Ramos (cell line): ENCODE data around the gene TRIM9.
"Not testable (repeated sequence)": the region's sequence is repeated elsewhere in the genome, so short reads cannot be mapped to it uniquely, and the experiment has no call there.

Experiments
- in situ Hi-C: fragments of 300-500 bp; cut with MboI; formaldehyde crosslinking; loops from one replicate; pipeline ENCODE4 v1.14.3; 2022; ENCODE audit warnings: low sequenced_read_pairs; ENCODE audit not compliant: unreplicated experiment

Gene TRIM9

GRCh38 chr14:51012055-51012454, 82.8 kb downstream of the TRIM9 start:
- in situ Hi-C loops, result no loop called here

- in situ Hi-C loops, result no loop called here
Measured at GRCh38 chr14:51008446-51008845, 86.5 kb downstream of the TRIM9 start.

GRCh38 chr14:51006781-51007211, 88.1 kb downstream of the TRIM9 start:
- in situ Hi-C loops, result no loop called here

GRCh38 chr14:51006324-51006723, 88.6 kb downstream of the TRIM9 start:
- in situ Hi-C loops, result no loop called here

- in situ Hi-C loops, result no loop called here
Measured at GRCh38 chr14:51004801-51005526, 89.9 kb downstream of the TRIM9 start.

GRCh38 chr14:51004352-51004800, 90.5 kb downstream of the TRIM9 start:
- in situ Hi-C loops, result no loop called here

DNA sequence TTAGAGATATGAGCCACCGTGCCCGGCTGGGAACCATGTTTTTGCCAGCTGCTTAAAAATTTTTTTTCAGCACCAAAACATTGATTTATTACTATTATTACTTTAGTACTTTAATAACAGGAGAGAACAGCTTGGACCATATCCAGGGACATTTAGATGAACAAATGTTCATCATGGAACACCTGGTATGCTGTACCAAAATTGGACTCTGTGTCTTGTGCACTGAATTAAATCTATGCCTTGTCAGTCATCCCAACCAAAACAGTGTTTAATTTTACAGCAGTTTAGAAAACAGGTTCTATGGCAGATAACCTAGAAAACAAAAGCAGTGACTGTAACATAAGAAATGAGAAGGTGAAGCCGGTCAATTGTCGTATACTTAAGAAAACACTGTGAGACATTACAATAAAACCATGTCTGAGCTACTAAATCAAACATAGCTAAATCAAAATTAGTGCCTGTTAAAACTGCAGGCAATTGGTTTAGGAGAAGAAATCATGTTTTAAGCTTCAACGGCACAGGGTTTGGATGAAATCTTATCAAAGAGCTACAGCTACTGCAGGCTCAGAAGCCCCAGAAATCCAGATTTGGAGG, 92.4 kb downstream of the TRIM9 start:
- in situ Hi-C loops, result no loop called here

- in situ Hi-C loops, result no loop called here
Measured at GRCh38 chr14:51000566-51000965, 94.3 kb downstream of the TRIM9 start.

GRCh38 chr14:50999726-51000125, 95.2 kb downstream of the TRIM9 start:
- in situ Hi-C loops, result no loop called here

GRCh38 chr14:50998612-50999011, 96.3 kb downstream of the TRIM9 start:
- in situ Hi-C loops, result no loop called here

DNA sequence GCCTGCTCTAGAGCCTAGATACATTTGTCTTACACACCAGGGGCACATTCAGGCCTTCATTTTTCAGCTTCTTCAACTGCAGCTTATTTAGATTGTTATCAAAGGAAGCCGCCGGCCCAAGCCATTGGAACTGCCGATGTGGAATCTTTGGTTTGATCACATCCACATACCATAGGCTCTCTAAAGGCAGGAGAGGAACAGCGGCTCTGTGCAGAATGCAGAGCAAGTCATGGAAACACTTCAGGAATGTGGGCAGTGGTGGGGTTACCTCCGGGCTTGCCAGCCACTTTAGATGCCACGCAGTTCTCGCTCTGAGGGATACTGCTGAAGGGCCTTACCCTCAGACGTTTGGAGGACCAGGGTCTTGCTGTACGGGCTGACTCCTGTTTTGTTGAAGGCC, 97.2 kb downstream of the TRIM9 start:
- in situ Hi-C loops, result no loop called here

DNA sequence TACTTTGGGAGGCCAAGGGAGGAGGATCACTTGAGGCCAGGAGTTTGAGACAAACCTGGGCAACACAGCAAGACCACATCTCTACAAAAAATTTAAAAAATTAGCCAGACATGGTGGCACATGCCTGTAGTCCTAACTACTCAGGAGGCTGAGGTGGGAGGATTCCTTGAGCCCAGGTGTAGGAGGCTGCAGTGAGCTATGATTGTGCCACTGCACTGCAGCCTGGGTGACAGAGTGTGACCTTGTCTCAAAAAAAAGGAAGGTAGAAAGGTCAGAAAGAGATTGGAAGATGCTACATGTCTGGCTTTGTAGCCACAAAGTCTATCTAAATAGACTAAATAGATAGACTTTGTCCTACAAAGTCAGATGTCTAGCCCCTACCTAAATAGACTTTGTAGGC, 100.7 kb downstream of the TRIM9 start:
- in situ Hi-C loops, result not testable (repeated sequence)

DNA sequence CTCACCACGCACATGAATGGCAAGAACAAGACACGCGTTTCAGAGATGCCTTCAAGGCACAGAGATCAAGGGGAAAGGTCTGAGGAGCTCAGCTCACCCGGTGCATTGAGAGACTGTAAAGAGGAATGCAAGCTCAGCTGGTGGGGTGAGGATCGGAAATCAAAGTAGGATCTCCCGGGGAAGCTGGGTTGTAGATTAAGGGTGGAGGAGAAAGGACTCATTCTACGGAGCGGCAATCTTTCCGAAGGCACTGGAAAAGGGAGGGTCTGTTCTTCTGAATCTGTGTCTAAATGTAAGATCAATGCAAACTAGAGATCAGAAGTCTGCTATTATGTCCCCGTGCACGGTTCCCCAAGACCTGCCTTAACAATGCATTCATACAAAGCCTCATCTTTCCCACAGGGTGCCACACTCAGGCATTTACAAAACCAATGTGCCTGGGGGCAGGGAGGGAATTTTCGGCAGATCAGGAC, 109.0 kb downstream of the TRIM9 start:
- in situ Hi-C loops, result no loop called here

DNA sequence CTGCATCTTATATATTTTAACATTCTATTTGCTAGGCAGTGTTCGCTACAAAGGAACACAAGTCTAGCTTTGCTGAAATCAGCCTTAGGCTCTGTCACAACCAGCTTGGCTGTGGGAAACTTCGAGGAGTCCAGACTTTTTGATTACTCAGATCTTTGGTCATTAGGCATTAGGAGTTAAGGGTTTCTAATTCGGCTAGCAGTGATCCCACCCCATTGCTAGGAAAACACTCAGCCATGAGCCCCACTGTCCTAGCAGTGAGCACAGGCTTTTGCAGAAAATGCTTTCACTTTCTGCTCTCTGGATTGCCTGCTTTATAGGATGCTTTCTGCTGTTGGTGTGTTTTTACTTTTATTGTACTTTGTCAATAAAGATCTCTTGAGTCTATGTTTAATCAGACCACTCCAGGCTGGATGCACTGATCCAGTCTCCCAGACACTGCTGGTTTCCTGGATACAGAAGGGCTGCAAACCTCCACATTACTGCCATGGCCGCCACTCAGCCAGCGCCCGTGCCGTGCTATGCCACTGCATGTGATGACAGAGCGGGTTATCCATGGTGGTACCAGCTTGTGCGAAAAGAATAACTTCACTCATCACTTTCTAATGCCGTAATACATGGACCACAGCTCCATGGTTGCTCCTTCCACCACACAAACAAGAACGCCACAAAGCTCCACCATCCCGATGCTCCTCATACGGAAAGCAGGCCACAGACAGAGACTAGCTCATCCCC, 109.6 kb downstream of the TRIM9 start:
- in situ Hi-C loops, result no loop called here

DNA sequence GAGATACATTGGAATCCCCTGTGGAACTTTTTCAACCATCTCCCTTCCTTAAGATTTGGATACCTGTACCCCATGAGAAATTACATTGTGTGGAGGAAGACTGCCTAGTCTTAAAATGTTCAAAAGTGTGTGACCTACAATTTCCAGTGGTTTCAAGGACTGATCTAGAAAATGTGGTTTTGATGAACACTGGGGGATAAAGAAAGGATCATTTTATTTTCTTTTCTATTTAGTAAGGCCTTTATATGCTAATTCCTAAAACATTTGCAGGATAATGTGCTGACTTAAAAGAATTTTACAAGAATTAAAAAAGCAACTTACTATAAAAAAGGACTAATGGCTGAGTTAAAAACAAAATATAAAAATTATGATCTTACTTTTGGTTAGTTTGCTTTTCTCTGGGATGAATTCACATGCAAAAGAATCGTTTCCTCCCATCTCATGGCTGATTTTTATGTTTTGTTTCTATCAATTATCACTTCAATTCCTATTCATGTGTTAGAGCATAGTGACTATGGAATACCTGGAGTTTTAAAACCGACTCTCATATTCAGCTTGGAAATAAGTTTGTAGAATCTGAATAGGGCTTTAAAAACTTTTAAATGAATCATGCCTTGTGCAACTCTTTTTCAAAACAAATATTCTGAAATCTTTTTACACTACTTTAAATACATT, 110.7 kb downstream of the TRIM9 start:
- in situ Hi-C loops, result no loop called here

DNA sequence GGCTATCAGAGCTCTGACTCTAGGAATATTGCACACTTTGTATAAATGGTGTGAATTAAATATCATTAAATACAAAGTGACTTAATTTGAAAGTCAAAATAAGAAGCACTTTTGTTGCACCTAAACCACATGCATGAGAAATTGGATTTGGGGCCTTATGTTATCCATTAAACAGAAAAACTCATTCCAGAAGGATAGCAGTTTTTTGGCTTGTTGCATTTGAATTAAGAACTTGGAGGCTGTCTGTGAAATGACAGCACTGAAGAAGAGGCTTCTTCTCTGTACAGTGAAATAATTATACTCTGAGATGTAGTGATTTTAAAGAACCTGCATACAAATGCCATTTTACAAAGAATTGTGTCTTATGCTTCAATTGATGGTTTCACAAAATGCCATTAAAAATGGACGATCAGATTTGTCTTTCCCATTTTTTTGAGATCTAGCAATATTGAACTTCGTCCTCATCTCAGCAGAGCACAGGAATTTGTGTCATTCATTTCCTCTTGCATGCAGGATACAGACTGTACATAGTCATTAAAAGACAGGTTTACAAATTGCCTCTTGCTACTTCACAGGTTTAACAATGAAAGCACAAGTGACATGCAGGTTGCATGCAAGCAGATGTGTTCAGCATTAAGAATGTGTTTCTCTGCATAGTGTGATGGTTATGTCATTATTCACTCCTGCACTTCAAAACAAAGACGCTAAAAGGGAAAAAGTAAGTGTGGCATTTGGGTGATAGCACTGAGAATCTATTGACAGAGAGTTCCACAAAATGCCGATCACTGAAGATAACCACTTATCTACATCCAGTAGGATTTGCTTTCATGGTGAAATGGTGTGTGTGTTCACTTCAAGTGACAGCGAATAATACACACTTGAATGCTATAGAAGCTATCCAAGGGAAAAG, 114.7 kb downstream of the TRIM9 start:
- in situ Hi-C loops, result no loop called here

DNA sequence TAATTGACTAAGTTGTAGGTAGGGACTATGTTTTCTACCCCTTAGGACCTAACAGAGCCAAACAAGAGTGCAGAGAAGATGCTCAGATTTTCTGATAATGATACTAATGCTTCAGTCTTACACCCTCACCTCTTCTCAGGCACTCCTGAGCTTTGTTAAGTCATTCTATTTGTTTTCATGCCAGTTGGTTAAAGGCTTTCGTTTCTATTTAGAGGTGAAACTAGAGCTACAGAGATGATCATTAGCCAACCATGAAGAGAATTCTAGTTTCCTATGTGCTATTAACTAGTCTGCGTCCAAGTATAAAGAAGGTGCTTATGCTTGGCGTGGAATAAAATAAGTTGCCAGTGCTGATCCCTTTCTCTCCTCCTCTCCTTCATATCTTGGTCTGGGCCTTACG, 116.0 kb downstream of the TRIM9 start:
- in situ Hi-C loops, result no loop called here

DNA sequence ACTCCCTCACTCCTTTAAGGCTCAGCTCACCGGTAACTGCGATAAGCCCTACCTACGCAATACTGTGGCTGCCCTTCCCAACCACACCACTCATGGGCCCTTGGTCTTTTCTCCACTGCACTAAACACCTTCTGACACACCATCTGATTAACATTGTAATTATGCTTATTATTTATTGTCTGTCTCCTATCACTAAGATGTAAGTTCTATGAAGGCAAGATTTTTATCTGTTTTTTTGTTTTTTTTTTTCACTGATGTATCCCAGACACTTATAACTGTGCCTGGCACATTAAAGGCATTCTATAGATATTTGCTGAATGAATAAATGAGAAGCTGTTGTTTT, 116.4 kb downstream of the TRIM9 start:
- in situ Hi-C loops, result no loop called here

DNA sequence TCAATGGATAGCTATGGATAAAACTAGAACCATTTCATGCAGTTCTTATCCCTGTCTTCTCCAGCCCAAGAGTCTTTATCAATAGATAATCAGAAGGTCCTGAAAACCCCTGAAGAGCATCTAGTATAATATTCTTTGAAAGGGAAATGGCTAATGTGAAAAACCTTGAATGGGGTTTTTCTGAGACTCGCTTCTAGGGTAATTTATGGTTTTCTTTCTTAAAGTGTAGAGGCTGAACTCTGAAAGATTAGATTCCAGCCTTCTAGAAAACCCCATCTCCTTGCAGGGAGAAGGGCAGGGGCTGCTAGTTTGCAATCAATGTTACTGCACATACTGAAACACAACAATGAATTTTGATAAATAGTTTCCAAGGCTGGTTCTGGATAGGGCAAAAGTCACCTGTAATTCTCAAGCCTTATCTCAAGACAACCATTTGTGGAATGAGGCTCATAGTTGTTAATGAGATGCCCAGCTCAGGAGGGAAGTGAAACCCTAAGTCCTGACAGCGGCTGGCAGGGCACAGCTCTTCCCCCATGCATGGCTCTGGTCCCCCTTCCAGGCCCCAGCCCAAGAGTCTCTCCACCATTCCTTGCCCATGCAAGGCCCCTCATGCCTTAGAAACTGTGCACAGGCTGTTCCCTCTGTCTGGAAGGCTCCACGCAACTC, 116.9 kb downstream of the TRIM9 start:
- in situ Hi-C loops, result no loop called here
